AG10803 (cell line): ENCODE measurements around the gene TTLL6.
"Not testable (repeated sequence)": the region's sequence is repeated elsewhere in the genome, so short reads cannot be mapped to it uniquely, and the experiment has no call there.

Experiments
- DNase-seq: peaks from one replicate; pipeline ENCODE4 v3.0.0; 2010; ENCODE audit warnings: low read depth
- H3K4me3 ChIP-seq: 2 replicates; pipeline ENCODE4 v1.5.1; 2011; ENCODE audit warnings: mild to moderate bottlenecking, low read length, control low read depth
- TF ChIP-seq, protein P1 (sequence below): conservative IDR thresholded peaks from 2 replicates; pipeline ENCODE4 v1.5.1; 2011; ENCODE audit warnings: mild to moderate bottlenecking, low read length, control low read depth, inconsistent platforms

The TTLL6 gene

DNA sequence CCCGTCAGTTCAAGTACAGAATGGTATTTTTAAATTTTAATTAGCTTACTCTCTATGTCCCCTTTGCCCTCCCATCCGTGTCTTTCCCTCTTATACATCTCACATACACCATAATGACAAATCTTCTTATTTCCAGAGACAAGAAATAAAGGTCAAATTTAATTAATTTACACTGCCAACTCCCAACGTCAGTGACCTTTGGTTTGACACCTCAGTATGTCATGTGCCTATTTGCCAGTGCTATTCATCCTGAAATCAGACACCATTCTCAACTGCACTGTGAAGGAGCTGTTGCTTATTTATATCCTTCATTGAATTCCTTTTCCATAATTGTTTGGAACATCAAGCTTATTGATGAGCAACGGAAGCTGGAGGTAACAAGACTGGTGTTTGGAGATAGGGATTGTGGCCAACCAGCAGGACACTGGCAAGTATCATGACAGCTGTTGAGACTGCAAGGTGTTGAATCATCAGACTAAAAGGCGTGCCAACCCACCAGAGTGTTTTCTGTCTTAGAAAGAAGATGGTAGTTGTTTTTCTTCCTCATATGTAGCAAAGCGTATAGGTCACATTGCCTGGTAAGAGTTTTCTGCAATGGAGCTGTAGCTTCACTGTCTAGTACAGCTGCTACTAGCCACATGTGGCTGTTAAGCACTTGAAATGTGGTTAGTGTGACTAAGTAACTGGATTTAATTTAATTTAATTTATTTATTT lies 26.3 kb upstream of the TTLL6 start:
- TF ChIP-seq, protein P1, sequence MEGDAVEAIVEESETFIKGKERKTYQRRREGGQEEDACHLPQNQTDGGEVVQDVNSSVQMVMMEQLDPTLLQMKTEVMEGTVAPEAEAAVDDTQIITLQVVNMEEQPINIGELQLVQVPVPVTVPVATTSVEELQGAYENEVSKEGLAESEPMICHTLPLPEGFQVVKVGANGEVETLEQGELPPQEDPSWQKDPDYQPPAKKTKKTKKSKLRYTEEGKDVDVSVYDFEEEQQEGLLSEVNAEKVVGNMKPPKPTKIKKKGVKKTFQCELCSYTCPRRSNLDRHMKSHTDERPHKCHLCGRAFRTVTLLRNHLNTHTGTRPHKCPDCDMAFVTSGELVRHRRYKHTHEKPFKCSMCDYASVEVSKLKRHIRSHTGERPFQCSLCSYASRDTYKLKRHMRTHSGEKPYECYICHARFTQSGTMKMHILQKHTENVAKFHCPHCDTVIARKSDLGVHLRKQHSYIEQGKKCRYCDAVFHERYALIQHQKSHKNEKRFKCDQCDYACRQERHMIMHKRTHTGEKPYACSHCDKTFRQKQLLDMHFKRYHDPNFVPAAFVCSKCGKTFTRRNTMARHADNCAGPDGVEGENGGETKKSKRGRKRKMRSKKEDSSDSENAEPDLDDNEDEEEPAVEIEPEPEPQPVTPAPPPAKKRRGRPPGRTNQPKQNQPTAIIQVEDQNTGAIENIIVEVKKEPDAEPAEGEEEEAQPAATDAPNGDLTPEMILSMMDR = no peak
- peak; percentile 58 for DNase-seq
- no peak overlapping the region for H3K4me3 ChIP-seq

DNA sequence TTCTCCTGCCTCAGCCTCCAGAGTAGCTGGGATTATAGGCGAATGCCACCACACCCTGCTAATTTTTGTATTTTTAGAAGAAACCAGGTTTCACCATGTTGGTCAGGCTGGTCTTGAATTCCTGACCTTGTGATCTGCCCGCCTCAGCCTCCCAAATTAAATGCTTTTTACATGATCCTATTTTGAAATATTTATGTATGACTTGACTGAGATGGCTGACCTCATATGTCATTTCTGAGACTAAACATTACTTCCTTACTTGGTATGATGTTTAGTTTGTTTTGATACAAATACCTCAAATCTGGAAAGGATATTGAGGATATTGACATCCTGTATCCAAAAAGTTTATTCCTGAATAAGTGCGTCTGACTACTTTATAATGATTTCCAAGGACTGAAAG lies 25.7 kb upstream of the TTLL6 start:
- no peak overlapping the region for H3K4me3 ChIP-seq
- no peak for DNase-seq
- TF ChIP-seq, protein P1 = no peak

DNA sequence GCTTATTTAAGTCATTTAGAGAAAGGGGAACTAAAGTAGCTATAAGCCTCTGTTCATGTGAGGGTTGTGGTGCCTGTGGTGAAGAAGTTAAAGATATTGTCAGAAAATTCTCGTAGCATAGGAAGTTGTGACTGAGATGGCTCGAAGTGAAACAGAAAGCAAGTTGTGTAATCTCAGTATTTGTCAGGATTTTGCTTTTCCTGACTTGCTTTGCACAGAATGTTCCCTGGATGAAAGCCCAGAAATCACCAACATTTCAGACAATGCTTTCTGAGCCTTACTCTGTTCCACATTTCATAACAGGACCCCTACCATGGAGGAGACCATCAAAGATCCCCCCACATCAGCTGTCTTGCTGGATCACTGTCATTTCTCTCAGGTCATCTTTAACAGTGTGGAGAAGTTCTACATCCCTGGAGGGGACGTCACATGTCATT lies 24.4 kb upstream of the TTLL6 start:
- TF ChIP-seq, protein P1 = no peak
- peak; percentile 71 for DNase-seq
- peak overlapping the region; percentile 54 for H3K4me3 ChIP-seq

DNA sequence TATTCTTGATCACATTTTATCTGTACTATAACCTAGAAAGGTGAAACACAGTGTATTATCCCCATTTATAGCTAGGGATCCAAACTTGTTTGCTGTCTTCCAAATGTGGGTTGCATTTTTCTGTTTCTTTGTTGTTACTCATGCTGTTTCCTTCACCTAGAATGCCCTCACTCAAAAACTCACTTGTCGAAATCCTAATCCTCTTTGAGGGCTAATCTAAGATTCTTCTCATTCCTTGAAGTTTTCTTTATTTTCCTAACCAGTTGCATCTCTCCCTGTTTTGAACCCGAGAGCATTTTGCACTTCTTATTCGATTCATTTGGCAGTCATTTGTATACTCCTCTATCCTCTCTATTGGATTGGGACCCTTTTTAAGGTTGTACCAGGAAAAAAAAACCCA lies 23.4 kb upstream of the TTLL6 start:
- H3K4me3 ChIP-seq = no peak overlapping the region
- TF ChIP-seq, protein P1 = no peak
- DNase-seq = peak; percentile 45

DNA sequence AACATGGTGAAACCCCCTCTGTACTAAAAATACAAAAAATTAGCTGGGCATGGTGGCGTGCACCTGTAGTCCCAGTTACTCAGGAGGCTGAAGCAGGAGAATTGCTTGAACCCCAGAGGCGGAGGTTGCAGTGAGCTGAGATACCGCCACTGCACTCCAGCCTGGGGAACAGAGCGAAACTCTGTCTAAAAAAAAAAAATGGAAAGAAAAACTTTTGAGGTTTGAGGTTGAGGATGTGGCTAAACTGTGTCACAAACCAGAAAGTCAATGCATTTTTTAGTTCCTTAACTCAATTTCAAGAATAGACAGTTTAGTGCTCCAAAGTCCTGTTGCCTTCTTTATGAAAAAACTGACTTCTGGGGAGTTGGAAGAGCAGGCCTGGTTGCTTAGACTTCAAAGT lies 20.4 kb upstream of the TTLL6 start:
- H3K4me3 ChIP-seq, DNase-seq: not testable (repeated sequence)

DNA sequence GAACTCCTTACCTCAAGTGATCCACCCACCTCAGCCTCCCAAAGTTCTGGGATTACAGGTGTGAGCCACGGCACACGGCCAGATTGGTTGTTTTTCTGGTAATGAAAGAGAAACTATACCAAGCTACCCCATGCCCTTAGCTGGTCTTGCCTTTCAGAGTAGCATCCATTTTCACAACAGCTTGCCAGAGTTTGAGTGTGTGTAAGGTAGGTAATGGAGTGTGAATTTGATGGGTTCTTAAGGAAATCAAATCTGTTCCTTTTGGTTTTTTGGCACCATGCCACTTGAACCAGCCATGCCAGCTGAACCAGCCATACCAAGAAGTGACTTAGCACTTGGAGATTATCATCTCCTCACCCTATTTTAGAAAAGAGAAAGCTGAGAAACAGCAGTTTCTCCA lies 18.9 kb upstream of the TTLL6 start:
- no peak overlapping the region for H3K4me3 ChIP-seq
- DNase-seq = no peak
- TF ChIP-seq, protein P1 = no peak

DNA sequence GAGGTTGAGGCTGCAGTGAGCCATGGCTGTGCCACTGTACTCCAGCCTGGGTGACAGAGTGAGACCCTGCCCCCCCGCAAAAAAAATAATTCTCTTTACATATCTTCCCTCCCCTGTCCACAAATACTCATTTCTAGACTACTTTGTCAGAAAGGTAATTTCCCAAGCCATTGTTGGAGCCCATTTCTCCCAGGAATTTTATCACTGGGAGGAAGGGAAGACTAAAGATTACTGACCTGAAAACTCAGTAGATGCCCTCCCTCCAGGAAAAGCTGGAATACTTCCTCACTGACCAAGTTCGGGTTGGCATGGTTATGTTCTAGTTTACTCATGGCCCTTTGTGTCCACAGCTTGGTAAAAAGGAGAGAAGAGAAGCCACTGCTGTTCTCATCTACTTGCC lies 17.9 kb upstream of the TTLL6 start:
- no peak for DNase-seq
- TF ChIP-seq, protein P1 = no peak
- H3K4me3 ChIP-seq = no peak overlapping the region
